T-helper 2 cell treated with Interferon-gamma antibody and Interleukin-4, amounts not matched to agents 5 μg/mL and 100 μg/mL, for 36 hours (primary cell): ENCODE results near the gene KATNAL2.

ENCODE experiments used
- DNase-seq: peaks from one replicate; pipeline ENCODE4 v3.0.0; 2021; ENCODE audit warnings: low spot score
- H3K27ac Mint-ChIP-seq: one replicate; pipeline ENCODE4 v1.8.0; 2021; ENCODE audit warnings: mild to moderate bottlenecking, mixed read lengths
- H3K27me3 Mint-ChIP-seq: one replicate; pipeline ENCODE4 v1.8.0; 2021; ENCODE audit warnings: low read depth, mixed read lengths
- H3K36me3 Mint-ChIP-seq: one replicate; pipeline ENCODE4 v1.8.0; 2021; ENCODE audit warnings: low read depth, mixed read lengths
- H3K4me1 Mint-ChIP-seq: one replicate; pipeline ENCODE4 v1.8.0; 2021; ENCODE audit warnings: low read depth, mixed read lengths
- H3K4me3 Mint-ChIP-seq: one replicate; pipeline ENCODE4 v1.8.0; 2022; ENCODE audit warnings: mild to moderate bottlenecking, moderate library complexity, mixed read lengths
- H3K9me3 Mint-ChIP-seq: one replicate; pipeline ENCODE4 v1.8.0; 2021; ENCODE audit warnings: mixed read lengths

The KATNAL2 gene

DNA sequence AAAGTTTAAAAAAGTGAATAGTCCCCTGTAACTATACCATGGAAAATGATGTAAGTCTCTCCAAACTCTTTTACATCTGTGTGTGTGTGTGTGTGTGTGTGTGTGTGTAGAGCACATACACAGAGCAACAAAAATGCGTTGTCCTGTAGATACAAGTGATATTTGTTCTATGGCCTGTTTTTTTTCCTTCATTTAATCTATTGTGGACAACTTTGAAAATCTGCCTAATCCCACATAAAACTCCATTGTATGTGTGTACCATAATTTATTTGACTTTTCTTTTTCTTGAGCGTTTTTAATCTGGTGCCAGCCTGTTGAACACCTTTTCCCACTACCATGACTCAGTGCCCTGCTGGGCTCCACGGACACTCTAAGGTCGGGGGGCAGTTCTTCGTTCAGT, 170.3 kb downstream of the KATNAL2 start:
- Mint-ChIP-seq H3K36me3 (no peaks in the 10 kb centered on the region), H3K9me3 (no peaks in the 10 kb centered on the region), H3K4me1 (no peaks in the 10 kb centered on the region), H3K27ac (no peak overlapping the region), H3K4me3 (no peak overlapping the region), H3K27me3 (no peaks in the 10 kb centered on the region)
- no peak for DNase-seq

DNA sequence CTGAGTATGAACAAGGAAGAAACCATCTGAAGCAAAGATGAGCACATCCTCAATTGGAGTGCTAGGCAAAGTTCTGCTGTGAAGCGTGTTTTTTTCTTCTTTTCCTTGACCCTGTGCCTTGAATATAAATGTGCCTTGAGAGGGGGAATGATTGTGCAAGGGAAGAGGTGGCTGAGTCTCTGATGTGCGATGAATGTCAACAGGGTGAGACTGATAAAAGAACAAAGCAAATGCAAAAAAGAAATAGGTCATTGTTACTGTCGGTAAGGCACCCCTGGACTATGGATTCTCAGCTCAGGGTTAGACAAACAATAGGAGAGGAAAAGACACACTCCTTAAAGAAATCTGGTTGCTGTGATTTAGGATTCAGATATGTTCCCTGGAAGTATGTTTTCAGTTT, 178.4 kb downstream of the KATNAL2 start:
- Mint-ChIP-seq H3K4me3 (no peak overlapping the region), H3K27ac (no peak overlapping the region), H3K4me1 (no peaks in the 10 kb centered on the region), H3K36me3 (no peaks in the 10 kb centered on the region), H3K9me3 (no peaks in the 10 kb centered on the region), H3K27me3 (no peaks in the 10 kb centered on the region)
- no peak for DNase-seq

DNA sequence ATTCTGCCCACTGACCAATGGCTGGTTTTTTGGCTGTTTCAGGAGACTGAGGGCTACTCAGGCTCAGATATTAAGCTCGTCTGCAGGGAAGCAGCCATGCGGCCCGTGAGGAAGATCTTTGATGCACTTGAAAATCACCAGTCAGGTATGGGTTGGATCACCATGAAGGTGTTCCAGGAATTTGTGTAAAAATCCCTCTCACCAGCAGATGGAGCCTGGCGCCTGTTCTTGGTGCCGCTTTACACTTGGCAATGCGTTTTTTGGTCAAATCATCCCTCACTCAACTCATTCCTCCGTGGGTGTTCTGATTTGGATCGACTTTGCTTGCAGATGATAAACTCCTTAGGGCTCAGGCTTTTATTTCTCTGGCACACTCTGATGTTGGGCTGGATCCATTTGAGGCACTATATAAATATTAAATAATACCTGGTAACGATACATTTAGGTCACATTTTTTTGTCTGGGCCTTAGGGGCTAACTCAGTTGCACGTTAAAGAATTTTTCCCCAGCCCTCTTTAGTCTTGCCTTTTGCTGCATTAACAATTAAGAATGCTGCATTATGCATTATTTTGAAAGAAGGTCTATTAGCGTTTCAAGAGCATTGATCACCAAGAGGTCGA, 182.9 kb downstream of the KATNAL2 start:
- Mint-ChIP-seq H3K4me3 (no peak overlapping the region), H3K36me3 (no peaks in the 10 kb centered on the region), H3K27me3 (no peaks in the 10 kb centered on the region), H3K9me3 (no peaks in the 10 kb centered on the region), H3K4me1 (no peaks in the 10 kb centered on the region), H3K27ac (no peak overlapping the region)
- peak; percentile 38 for DNase-seq

DNA sequence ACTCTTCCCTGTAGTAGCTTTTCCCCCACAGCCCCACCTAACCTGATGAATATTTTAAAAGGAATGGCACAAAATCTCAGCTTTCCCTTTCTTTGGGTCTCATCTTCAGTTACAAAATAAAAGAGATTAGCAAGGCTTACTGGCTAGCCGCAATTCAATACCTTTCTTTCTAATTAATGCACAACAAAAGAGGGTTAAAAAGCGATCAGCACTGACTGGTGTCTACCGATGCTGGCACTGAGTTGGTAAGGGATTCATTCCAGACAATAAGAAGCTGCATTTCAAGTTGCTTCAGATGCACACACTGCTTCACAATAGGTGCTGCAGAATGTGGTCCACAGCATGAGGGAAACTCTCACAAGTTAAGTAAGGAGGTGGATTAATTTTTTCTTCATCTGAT, 191.0 kb downstream of the KATNAL2 start:
- H3K27ac Mint-ChIP-seq, result no peak overlapping the region
- DNase-seq, result no peak
- H3K9me3 Mint-ChIP-seq, result no peaks in the 10 kb centered on the region
- peaks cover 25% of the 10 kb centered on the region for H3K36me3 Mint-ChIP-seq
- no peaks in the 10 kb centered on the region for H3K27me3 Mint-ChIP-seq
- H3K4me3 Mint-ChIP-seq, result no peak overlapping the region
- H3K4me1 Mint-ChIP-seq, result no peaks in the 10 kb centered on the region

DNA sequence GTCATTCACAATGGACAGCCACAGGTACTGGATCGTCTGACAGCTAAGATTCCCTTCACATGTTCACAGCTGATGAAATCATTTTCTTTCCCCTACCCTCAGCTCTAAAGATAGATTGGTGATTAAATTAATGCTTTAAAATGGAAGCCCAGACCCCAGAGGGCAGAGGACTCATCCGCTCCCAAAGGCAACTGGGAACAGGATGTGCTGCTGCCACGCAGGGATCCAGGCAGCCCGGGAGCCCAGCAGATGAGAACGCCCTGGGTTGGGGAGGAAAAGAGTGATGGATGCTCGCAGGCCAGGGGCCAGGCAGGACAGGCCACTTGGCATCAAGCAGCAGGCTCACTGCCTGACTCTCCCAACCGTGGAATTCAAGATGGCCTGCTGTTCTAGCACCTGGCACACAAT, 191.6 kb downstream of the KATNAL2 start:
- Mint-ChIP-seq H3K27me3 (no peaks in the 10 kb centered on the region), H3K9me3 (no peaks in the 10 kb centered on the region), H3K4me1 (no peaks in the 10 kb centered on the region), H3K36me3 (peaks cover 27% of the 10 kb centered on the region), H3K4me3 (no peak overlapping the region), H3K27ac (no peak overlapping the region)
- no peak for DNase-seq

DNA sequence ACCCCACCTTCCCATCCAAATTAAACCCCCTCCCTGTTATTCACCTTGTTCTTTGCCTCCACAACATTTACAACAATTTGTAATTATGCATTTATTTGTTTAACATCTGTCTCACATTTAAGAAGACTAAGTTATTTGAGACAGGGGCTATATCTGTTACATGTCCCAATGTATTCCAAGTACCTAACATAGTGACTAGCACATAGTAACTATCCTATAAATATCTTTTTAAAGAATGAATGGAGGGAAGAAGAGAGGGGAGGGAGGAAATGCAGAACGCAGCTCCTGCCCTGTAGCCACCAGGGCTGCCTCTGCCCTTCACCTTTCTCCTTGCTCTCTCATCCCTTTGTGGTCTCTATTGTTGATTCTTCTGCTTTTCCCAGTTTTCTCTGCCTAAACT, 192.3 kb downstream of the KATNAL2 start:
- Mint-ChIP-seq H3K27me3 (no peaks in the 10 kb centered on the region), H3K36me3 (peaks cover 29% of the 10 kb centered on the region), H3K9me3 (no peaks in the 10 kb centered on the region), H3K4me1 (no peaks in the 10 kb centered on the region), H3K27ac (no peak overlapping the region), H3K4me3 (no peak overlapping the region)
- no peak for DNase-seq

DNA sequence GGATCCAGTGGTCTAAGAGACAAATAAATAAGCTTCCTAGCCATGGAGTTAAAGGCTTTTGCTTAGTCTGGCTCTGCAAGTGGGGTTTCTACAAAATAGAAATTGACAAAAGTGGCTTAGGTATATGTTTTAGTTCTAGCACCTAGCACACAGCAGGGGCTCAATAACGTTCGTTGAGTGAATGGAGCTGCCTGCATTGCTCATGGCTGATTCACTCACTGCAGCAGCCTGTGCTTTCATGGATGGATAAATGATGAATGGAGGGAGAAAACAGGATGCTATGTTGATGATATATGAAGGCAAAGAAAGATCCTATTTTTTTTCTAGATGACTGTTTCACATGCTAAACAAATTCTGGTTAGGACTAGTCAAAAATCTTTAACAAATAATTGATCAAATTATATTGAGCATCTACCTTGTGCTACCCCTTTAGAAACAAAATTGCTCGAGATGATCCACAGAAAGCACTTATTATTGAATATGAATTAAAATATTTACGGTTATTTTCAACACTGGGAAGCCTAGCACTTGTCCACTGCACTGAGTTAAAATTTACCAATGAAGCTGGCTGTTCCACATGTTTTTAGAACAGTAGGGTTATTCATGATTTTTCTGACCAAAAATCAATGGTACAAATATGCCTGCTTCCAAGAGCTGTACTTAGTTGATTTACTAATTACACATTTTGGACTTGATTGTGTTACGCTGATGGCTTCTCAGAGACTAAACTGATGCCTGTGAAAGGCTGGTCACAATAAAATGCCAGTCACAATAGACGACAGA, 193.3 kb downstream of the KATNAL2 start:
- Mint-ChIP-seq H3K27me3 (no peaks in the 10 kb centered on the region), H3K4me1 (no peaks in the 10 kb centered on the region), H3K9me3 (no peaks in the 10 kb centered on the region), H3K4me3 (no peak overlapping the region), H3K27ac (no peak overlapping the region), H3K36me3 (peaks cover 33% of the 10 kb centered on the region)
- no peak for DNase-seq

DNA sequence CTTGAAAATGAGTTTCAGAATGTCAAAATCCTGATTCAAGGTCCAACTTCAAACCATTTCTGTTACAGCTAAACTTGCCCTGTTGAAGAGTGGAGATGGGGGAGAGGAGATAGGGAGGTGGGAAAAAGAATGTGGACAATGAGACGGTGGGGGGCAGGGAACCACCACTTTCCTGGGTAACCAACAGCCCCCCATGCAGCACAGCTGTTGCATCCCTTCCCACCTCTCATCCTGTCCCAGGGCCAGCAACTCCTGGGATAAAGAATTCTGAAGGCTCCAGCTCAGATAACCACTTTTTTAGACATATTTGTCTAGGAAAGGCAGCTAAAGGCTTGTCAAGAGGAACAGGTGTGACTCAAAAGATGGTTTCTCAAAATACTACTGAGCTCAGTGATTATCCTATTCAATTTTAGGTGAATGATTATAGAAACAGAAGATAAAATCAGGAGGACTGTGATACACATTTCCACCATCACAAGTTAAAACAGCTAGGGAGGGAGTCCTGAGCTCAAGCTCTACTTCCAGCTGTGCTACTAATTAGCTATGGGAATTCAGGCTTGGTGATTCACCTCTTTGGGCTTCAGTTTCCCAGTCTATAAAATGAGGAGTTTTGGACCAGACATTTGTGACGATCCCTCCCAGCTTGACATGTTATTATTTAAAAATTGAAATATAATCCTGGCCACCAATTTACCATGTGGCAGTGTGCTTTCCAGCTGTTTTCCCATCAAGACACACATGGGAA, 196.6 kb downstream of the KATNAL2 start:
- H3K4me3 Mint-ChIP-seq, result no peak overlapping the region
- H3K36me3 Mint-ChIP-seq, result peaks cover 40% of the 10 kb centered on the region
- no peaks in the 10 kb centered on the region for H3K9me3 Mint-ChIP-seq
- DNase-seq, result no peak
- no peaks in the 10 kb centered on the region for H3K27me3 Mint-ChIP-seq
- no peak overlapping the region for H3K27ac Mint-ChIP-seq
- H3K4me1 Mint-ChIP-seq, result no peaks in the 10 kb centered on the region

DNA sequence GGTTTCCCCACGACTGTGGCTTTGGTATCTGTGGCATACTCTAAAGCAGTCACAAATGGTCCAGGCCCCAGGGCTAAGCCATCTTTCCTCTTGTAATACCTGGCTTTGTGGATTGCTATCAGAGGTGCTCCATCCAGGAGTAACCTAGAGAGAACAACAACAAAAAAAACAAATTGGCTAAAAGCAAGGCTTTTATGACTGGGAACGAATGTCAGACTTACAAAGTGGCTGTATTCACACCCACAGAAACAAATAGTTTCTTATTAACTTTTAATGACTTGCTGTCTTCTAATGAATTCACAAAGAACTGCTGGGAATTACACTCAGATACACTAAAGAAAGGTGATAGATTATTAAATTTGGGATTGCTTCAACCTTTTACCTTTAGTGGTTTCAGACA, 197.8 kb downstream of the KATNAL2 start:
- Mint-ChIP-seq H3K27ac (no peak overlapping the region), H3K36me3 (peaks cover 48% of the 10 kb centered on the region), H3K9me3 (no peaks in the 10 kb centered on the region), H3K4me3 (no peak overlapping the region), H3K4me1 (peaks cover 5% of the 10 kb centered on the region), H3K27me3 (no peaks in the 10 kb centered on the region)
- DNase-seq, result no peak

DNA sequence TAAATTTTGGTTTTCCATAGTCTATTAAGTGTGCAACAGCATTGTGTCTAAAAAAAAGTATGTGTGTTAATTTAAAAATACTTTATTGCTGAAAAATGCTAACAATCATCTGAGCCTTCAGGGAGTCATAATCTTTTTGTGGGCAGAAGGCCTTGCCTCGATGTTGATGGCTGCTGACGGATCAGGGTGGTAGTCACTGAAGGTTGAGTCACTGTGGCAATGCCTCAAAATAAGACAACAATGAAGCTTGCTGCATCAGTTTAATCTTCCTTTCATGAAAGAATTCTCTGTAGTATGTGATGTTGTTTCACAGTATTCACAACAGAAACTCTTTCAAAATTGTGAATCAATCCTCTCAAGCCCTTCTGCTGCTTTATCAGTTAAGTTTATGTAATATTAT, 201.6 kb downstream of the KATNAL2 start:
- no peaks in the 10 kb centered on the region for H3K9me3 Mint-ChIP-seq
- DNase-seq, result no peak

DNA sequence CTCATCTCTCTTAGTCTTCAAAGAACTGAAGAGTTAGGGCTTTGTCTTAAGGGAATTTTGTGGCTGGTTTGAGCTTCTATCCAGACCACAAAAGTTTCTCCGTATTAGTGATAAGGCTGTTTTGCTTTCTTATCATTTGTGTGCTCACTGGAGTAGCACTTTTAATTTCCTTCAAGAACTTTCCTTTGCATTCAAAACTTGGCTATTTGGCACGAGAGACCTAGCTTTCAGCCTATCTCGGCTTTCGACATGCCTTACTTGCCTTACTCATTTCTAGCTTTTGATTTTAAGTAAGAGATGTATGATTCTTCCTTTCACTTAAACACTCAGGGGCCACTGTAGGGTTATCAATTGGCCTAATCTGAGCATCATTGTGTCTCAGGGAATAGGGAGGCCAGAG, 203.0 kb downstream of the KATNAL2 start:
- H3K36me3 Mint-ChIP-seq, result peaks cover 50% of the 10 kb centered on the region
- peaks cover 22% of the 10 kb centered on the region for H3K4me1 Mint-ChIP-seq
- peak; percentile 38 for DNase-seq
- peak overlapping the region; percentile 59 for H3K27ac Mint-ChIP-seq
- peak overlapping the region; percentile 35 for H3K4me3 Mint-ChIP-seq
- H3K9me3 Mint-ChIP-seq, result no peaks in the 10 kb centered on the region
- no peaks in the 10 kb centered on the region for H3K27me3 Mint-ChIP-seq

More for the DNA sequence above, 201.6 kb downstream of the KATNAL2 start:
- Mint-ChIP-seq H3K4me3 (no peak overlapping the region), H3K36me3 (peaks cover 48% of the 10 kb centered on the region), H3K27me3 (no peaks in the 10 kb centered on the region), H3K27ac (no peak overlapping the region), H3K4me1 (peaks cover 22% of the 10 kb centered on the region)

DNA sequence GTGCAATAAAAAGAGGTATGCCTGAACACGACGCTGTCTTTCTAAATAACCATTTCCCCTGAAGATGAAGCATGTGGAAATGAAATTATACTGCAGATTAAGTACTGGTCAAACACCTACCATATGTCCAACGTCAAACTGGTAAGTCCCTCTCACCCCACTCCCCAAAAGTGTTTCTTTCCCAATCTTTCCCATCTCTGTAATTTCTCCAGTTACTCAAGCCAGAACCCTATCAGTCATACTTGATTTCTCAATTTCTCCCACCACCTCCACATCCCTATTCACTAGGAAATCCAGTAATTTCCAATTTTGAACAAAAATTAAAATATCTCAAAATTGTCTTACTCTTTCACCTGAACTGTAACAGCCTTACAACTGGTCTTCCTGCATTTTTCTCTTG, 203.7 kb downstream of the KATNAL2 start:
- H3K4me3 Mint-ChIP-seq, result no peak overlapping the region
- H3K36me3 Mint-ChIP-seq, result peaks cover 49% of the 10 kb centered on the region
- H3K9me3 Mint-ChIP-seq, result no peaks in the 10 kb centered on the region
- no peak for DNase-seq
- peaks cover 22% of the 10 kb centered on the region for H3K4me1 Mint-ChIP-seq
- no peak overlapping the region for H3K27ac Mint-ChIP-seq
- no peaks in the 10 kb centered on the region for H3K27me3 Mint-ChIP-seq

DNA sequence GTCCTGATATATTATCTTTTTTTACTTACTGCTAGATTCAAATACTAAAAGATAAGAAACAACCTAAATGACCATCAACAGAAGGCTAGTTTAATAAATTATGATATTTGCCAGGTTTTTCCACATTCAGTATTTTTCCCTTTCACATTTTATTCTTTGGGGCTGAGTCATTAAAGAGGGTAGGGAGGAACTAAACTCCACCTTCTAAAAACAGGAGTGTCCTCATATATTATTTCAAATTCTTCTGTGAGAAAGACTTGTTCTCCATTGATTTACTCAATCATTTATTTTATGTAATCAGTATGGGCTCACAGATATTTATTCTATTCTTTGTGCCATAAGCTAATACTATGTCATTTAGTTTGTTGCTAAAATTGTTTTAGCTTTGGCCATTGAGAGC, 223.9 kb downstream of the KATNAL2 start:
- Mint-ChIP-seq H3K9me3 (no peaks in the 10 kb centered on the region), H3K27me3 (no peaks in the 10 kb centered on the region), H3K4me3 (no peak overlapping the region), H3K36me3 (peaks cover 14% of the 10 kb centered on the region), H3K4me1 (no peaks in the 10 kb centered on the region), H3K27ac (no peak overlapping the region)
- DNase-seq, result no peak

DNA sequence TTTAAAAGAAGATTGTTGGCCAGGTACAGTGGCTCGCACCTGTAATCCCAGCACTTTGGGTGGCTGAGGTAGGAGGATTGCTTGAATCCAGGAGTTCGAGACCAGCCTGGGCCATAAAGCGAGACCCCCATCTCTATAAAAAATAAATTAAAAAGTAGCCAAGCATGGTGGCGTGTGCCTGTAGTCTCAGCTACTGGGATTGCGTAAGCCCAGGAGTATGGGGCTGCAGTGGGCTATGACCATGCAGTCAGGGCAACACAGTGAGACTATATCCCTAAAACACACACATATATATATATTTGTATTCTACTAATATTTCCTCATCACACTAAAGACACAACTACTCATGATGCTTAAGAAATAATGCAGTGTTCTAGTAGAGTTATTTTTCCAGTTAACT, 225.8 kb downstream of the KATNAL2 start:
- Mint-ChIP-seq H3K27me3 (no peaks in the 10 kb centered on the region), H3K9me3 (no peaks in the 10 kb centered on the region), H3K36me3 (peaks cover 11% of the 10 kb centered on the region), H3K4me1 (peaks cover 1% of the 10 kb centered on the region), H3K27ac (no peak overlapping the region), H3K4me3 (no peak overlapping the region)
- DNase-seq, result no peak
